HG03575 (cell line): ENCODE results near the gene TMEM181.
"Not testable (repeated sequence)": the region's sequence is repeated elsewhere in the genome, so short reads cannot be mapped to it uniquely, and the experiment has no call there.

Source experiments
- ATAC-seq: cut with Tn5 transposase; IDR thresholded peaks from one replicate; pipeline ENCODE4 v1.9.1; 2021; ENCODE audit not compliant: unreplicated experiment, insufficient number of reproducible peaks, low FRiP score; ENCODE audit errors: extremely low read depth

Gene TMEM181

DNA sequence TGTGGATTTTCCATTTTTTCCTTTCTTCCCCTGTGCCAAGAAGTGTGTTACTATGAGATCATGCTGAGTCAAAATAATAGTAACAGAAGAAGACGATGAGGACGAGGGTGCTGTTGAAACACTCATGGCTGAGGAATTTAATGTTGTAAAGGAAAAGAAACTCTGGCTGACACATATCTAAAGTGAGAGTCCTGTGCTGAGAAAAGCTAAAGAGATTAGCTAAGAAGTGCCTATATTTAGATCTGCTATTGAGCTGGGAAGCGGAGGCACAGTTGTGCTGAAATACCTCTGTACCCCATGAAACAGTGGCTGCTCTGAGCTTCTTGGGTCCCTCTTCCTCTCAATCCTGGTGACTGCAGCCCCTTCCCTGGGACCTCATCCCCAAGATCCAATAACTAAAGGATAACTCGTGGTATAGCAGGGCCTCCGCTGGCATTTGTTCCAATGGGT is 88.8 kb downstream of the TMEM181 start:
- peak; percentile 18 for ATAC-seq

DNA sequence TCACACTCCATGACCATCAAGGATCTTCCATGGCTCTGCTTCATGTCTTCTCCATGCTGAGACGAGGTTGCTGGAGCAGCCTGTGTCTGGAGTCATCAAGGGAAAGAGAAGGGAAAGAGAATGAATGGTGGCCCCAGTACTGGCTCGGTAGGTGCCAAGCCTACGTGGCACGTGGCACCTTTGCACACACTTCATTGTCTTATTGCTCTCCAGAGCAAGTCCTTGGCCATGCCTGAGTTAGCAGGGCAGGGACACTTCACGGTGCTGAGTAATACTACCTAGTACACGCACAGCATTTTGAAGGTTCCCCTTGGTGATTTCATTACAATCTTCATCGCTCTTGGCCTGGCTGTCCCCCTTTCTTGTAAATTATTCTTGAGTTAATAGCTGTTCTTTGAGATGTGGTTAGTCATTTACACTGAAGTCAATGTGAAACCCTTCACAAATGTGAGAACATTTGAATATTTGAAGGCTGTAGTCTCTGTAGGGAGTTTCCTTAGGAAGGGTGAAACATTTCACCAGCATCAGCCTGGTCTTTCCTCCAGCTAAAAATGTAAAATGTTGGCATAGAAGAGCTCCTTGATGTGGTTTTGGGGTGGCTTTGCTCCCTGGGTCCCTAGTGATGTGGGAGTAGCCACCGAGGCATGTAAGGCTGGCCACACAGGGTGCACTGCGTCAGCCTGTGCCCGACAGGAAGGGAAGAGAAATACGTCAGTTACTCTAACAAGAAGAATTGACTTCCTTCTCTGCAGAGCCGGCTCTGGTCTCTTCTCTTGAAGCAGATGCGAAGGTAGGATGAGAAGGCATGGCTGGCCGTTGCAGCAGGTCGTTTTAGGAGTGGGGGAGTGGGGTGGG is 89.6 kb downstream of the TMEM181 start, which contains the start of gene SYTL3:
TSS of gene SYTL3 (plus strand) at position 766 of the 855 bp plus-strand sequence. CDS start 13,215 bp downstream, outside the sequence.
- ATAC-seq: peak; percentile 30

DNA sequence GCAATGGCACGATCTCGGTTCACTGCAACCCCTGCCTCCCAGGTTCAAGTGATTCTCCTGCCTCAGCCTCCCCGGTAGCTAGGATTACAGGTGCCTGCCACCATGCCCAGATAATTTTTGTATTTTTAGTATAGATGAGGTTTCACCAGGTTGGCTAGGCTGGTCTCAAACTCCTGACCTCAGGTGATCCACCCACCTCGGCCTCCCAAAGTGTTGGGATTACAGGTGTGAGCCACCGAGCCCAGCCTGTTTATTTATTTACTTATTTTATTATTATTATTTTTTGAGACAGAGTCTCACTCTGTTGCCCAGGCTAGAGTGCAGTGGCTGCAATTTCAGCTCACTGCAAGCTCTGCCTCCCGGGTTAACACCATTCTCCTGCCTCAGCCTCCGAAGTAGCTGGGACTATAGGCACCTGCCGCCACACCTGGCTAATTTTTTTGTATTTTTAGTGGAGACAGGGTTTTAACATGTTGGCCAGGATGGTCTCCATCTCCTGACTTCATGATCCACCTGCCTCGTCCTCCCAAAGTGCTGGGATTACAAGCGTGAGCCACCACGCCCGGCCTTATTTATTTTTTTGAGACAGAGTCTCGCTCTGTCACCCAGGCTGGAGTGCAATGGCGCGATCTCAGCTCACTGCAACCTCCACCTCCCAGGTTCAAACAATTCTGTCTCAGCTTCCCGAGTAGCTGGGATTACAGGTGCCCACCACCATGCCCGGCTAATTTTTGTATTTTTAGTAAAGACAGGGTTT is 92.3 kb downstream of the TMEM181 start:
- not testable (repeated sequence) for ATAC-seq

DNA sequence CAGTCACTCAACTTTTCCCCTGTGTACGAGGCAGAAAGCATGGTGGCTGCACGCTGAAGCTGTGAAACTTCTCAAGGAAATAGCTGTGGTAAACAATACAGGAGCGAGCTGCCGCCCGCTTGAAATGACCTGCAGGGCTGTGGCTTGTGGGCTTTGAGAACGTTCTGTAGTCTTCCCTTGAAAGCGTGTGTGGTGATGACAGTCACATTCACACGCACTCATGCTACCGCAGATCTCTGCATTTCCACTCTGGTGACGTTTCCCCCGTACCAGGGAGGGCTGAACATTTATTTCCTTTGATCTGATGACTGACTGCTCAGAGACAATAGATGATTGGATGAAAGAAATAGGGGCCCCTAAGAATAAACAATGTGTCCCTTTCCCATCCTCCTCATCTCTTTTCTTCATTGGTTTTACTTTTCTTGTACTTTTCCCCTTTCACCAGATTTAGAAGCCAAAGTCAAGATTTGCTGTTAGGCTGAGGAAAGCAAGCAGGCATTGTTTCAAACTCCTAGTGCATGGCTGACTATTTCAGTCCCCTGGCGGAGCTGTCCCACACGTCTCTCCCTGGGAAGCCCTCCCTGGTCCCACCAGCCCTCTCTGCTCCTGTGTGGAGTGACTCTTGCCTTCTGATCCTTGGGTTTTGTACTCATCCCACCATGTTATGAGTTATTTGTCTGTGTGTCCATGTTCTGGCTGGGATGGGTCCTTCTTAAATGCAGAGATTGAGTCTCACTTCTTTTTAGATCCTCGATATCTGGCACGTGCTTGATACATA is 93.9 kb downstream of the TMEM181 start:
- peak; percentile 34 for ATAC-seq

DNA sequence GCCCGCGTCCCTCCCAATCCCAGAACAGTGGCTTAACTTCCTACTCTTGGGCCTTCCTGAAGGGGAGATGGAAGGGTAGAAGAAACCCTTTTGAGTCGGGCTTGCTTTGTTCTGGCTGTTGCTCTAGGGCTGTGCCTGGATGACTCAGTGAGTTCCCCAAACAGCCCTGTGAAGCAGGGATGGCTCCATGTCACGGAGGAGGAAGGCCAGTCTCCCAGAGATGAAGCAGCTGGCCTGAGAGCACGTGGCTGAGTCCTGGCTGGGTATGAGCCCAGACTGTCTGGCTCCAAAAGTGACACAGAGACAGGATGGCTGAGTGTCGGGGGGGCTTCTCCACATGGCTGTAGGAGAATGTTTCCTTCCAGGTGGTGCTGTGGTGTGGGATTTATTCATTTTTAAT is 94.6 kb downstream of the TMEM181 start:
- ATAC-seq: no peak

DNA sequence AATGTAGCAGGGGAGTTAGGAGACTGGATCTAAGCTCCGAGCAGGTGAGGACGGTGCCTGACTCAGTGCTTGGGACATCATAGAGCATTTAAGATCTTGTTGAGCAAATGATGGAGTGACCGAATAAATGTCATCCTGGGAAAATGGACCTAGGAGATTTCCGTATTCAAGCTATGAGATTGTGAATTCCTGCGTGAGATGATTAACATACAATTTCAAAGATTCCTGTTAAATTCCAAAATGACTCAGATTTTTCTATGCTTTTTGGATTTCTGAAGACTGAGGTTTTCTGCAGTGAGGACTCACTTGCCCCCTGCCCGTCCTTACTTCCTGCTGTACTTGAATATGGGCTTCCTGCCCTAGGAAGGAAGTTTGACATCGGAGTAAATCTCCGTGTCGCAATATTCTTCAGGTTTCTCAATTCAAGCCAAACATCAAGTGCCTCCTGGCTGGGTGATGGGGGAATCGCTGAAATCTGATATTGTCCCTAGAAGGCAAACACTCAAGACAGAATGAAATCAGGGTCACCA is 95.1 kb downstream of the TMEM181 start:
- no peak for ATAC-seq

DNA sequence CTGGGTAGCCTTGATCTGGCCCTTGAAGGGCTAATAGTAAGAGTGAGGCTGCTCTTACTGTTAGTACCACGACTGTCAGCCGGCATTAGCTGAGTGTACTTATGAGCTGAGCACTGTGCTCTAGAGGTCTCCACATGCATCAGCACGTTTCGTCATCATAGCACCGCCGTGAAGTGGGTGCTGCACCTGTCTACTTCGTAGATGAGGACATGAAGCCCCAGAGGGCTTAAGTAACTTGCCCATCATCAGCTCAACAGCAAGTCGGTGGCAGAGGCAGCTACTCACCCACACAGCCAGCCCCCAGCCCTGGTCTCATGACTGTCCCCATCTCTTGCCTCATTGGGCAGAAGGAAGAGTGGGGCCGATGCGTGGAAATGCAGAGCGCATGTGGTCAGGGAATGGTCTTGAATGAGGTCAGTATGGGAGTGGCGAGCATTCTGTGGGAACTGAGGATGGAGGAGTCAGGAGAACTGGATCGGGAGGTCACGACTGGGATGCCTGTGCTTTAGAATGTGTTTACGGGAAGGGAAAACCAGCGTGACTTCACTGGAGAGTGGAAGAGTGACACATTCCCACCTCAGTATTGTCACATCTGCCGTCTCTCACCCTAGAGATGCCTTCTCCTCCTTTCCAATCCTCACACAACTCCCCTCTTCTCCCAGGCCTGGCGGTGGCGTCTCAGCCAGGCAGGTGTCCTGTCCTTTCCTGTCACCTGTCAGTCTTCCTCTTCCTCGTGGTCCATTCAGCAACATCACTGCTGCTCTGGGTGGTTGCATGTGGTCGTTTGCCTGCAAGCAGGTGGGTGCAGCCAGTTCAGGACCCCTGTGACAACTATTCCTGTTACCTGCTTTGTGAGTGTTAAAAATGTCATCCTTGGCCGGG is 95.9 kb downstream of the TMEM181 start:
- no peak for ATAC-seq

DNA sequence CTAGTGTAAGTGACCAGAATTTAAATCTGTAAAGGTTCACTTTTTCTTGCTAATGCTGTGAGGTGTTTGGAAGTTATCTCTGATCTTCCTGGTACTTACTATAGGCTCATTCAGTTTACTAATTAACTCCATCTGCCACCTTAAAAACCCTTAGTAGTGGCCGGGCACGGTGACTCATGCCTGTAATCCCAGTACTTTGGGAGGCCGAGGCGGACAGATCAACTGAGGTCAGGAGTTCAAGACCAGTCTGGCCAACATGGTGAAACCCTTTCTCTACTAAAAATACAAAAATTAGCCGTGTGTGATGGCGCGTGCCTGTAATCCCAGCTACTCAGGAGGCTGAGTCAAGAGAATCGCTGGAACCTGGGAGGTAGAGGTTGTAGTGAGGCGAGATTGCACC is 97.1 kb downstream of the TMEM181 start:
- not testable (repeated sequence) for ATAC-seq

DNA sequence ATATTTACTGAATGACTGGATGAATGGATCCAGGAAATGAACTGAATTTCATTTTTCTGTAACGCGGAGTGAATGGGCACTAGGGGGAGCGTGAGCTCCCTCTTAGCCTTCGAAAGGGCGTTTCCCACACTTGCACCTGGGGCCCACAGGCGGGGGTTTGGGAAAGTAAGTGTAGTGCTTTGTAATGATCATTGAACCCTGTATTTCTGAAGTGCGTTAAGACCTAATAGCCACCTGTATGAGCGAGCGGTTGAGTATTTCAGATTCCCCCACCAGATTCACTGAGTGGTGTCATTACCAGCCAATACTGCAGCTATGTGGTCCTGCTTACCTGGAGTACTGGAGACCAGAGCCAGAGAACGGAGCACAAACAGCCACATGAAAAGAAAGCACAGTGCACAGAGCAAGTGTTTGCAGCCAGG is 100.5 kb downstream of the TMEM181 start:
- no peak for ATAC-seq

DNA sequence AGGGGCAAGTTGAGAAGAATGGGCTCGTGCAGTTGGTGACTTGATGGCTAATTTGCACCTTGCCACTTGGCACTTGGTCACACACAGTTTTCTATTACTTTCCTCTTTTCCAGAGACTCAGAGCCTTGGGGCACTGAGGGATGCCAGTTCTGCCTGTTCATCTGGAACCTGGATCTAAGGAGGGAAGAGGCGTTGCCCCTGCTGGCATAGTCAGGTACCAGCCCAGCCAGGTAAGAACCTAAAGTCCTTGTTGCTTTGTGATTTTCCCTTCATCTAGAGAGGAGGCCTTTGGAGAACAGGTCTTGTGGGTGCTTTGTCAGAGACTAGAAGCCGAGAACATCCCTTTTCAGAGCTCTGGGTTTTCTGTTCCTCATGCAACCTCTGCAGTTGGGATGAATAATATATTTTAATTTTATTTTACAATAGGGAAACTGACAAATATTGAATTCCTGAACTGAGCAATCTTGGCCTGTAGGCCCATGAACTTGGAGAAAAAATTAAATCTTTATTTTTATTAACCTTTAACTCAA is 101.3 kb downstream of the TMEM181 start:
- ATAC-seq: no peak

DNA sequence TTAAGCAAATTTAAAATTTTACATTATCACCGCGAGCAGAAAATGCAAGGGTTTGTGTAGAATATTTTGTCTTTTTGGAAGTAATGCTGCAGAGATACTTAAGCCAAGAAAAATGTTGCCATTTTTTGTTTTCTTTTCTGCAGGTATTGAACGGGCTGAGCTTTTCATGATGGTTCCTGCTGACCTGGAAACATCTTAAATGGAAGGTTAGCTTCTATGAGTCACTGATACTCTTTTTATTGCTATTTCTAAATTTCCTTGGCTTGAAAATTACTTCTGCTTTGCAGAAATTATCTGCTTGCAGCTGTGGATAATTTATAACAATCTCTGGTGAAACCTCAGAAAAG is 102.7 kb downstream of the TMEM181 start:
- ATAC-seq: no peak

DNA sequence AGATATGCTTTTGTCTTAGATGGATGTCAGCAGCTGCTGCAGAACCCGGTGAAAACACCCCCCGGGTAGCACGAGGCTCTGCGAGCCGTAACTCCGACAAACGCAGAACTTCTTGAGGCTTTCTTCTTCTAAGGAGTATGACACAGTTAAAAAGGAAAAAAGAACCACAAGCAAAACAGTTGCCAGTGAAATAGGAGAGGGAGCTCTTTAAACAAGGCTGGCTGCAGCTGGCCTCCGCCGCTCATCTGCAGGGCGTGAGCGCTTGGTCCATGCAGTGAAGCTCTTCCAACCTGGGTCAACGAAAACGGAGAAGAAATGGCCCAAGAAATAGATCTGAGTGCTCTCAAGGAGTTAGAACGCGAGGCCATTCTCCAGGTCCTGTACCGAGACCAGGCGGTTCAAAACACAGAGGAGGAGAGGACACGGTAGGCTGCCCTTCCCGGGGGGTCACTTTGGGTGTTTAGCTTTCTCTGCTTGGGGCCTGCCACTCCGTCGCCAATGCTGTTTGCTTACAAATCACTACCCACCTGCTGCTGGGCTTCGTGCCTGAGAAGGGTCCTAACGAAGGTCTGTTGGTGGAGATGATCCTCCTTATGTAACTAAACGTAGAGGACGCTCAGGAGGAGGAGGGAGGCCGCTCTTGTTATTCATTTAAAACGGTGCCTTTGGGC is 103.2 kb downstream of the TMEM181 start:
- ATAC-seq: no peak

DNA sequence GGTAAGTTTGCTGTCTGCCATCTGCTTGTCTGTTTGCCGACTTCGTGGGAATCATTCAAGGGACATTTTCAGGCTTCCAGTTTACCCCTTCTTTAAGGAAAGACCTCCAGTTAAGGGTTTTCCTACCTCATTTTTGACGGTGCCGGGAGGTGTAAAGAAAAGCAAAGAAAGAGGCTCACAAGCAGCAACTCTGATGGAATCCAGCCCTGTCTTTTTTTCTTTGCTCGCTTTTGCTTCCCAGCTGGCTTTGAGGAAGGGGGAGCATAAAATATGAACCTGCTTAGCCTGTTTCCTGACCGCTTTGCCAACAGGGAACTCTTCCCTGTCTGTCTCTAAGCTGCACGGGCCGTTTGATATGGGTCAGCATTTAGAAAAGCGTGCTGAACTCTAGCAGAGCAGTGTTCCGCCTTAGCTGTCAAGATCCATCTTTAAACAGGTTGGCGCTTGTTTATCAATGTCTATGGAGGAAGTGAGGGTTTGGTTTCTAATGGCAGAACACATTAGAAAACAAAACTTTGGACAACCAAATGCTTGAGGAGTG is 103.8 kb downstream of the TMEM181 start:
- no peak for ATAC-seq

DNA sequence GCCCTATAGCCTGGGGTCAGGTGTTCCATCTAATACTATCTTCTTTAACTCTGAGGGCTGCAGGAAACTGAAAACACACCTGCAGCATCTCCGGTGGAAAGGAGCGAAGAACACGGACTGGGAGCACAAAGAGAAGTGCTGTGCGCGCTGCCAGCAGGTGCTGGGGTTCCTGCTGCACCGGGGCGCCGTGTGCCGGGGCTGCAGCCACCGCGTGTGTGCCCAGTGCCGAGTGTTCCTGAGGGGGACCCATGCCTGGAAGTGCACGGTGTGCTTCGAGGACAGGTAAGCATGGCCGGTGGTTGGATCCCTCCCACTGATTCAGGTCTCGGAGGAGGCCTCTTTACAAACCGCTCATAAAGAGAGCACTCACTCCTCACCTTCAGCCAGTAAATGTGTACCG is 105.4 kb downstream of the TMEM181 start:
- ATAC-seq: no peak

DNA sequence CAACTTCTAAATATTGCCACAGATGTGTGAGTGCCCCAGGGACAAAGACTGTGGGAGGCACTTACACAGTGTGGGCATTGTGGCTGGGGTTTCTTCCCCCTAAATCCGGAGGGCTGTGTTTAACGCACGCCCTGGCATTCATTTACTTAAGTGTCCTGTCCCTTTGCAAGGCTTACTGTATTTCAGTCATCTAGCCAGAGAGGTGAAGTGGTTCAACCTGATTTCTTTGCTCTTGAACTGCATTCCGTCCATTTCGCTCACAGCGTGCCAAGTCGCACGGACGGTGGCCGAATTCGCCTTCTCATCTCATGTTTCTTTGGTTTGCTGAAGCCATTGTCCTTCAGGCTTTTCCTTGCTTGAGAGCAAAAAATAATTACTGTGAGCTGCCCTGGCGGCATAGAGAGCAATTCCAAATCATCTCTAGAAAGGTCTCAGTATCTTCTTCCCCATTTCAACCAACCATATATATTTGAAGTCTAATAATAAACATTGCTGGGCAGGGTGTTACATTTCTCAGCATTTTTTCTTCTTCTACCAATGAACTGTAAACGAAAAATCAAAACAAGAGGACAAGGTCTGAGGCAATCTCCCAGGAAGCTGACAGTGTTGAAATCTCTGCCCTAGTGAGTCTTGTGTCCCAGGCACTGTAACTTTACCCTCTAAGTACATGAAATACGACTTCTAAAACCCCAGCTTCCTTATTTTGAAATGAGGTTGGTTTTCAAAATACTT is 106.9 kb downstream of the TMEM181 start:
- no peak for ATAC-seq

DNA sequence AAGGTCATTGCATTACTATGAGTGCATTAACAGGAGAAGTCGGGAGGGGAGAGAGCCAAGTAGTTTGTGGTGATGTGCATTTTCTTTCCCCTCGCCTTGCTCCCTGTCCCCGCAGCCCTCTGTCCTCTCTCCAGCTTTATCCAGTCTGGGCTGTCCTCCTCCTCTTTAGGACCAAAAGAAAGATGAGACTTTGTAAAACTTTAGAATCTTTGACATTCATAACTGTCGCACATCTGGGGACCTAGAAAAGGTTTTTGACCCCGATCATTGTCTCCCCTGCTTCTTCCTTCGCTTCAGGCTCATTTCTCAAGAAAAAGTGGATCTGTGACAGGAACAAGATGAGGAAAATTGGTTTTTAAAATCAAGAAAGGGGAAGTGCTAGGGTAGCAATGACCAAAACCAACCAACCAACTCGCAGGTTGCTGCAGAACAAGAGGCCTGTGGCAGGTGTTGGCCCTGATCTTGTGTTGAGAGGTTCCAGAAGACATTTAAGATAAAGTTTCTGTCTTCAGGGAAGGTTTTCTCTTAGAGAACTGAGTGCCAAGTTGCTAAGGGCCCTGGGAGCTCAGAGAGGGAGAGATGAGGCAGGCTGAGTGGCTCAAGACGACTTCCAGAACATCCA is 107.6 kb downstream of the TMEM181 start:
- no peak for ATAC-seq
